HG03045 (cell line): ENCODE measurements around the gene LNX1.
"Not testable (repeated sequence)": the region's sequence is repeated elsewhere in the genome, so short reads cannot be mapped to it uniquely, and the experiment has no call there.

Experiments
- ATAC-seq: cut with Tn5 transposase; IDR thresholded peaks from one replicate; pipeline ENCODE4 v1.9.1; 2021; ENCODE audit warnings: mild to moderate bottlenecking, moderate library complexity; ENCODE audit not compliant: unreplicated experiment

The LNX1 gene

DNA sequence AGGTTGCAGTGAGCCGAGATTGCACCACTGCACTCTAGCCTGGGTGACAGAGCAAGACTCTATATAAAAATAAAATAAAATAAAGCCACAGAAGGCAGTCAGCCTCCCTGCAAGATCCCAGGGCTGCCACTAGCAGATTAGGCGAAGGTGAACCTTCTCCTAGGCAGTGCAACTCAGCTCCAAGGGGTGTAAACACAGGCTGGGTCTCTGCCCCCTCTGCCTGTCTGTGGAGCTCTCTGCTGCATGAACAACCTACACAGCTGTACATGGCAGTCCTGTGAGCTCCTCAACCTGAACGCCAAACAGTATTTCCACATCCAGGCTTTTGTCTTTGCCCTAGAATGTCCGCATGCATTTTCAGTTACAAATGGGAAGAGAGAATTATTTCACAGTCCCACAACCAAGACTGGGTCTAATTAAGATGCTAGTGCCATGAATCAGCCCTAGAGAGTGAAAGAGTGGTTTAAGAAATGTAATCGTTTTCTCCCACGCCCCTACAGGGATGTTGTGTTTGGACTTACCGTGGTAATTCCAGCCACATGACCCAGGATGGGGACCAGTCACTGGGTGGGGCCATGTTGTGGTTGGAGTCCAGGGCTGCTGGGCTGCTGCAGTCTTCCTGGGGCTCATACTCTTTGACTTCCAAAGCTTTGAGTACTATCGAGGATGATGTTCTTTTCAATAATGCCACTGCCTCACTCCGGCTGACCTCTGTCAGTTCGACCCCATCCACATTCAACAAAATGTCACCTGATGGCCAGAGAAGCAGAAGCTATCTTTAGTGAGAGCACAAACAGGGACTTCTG, 114.9 kb downstream of the LNX1 start:
- no peak for ATAC-seq

DNA sequence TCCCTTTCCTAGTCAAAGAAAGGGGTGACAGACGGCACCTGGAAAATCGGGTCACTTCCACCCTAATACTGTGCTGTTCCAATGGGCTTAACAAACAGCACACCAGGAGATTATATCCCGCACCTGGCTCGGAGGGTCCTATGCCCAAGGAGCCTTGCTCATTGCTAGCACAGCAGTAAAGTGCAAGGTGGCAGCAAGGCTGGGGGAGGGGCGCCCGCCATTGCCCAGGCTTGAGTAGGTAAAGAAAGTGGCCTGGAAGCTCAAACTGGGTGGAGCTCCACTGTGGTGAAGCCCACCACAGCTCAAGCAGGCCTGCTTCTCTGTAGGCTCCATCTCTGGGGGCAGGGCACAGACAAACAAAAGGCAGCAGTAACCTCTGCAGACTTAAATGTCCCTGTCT, 124.7 kb downstream of the LNX1 start:
- ATAC-seq = not testable (repeated sequence)

DNA sequence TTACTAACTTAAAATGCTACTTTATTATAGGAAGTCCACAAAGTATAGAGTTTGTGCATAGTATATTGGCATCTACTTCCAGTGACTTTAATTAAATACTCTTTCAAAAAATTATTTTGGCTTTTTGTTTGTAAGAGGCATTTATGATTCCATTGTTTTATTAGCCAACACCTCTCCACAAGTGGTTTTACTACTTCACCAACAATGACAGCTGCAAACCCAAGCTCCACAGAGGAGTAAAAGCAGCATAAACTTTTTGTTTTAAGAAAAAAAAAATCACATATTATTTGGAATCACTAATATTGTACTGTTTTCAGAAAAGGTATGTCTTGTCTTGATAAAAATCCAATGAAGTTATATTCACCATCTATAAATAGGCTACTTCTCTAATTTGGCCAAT, 125.4 kb downstream of the LNX1 start:
- ATAC-seq = no peak

DNA sequence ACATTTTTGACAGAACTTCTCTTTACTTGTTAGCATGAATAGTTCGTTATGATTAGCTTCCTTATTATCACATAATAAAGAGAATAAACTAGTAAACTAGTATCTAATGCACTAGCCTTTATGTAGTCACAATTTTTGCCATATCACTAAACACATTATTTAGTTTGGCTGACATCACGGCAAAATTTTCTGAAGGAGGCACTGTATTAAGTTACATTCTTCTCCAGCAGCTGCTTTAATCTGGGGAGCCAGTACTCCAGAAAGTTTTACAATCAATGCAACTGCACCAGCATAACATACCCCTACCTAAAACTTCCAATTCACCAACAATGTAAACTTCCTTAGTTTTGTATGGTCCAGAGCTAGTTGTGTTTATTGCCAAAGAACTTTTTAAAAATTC, 126.0 kb downstream of the LNX1 start:
- ATAC-seq = no peak

DNA sequence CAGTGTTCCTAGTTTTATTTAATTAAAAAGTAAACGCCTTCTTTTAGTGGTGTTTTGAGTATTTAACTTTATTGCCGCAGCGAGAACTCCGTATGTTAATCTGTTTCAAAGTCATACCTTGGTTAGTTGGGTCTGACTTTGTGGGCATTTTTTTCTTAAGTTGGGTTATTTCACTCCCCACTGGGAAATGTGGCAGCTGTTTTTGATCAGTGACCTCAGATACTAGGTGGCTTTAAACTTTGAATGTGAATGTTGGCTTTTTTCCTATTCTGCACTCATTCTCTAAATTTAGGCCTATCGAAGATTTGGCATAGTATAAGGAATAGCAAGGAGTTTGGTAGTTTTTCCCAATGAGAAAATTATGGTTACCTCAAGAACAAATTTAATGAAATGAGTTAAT, 127.9 kb downstream of the LNX1 start:
- no peak for ATAC-seq

DNA sequence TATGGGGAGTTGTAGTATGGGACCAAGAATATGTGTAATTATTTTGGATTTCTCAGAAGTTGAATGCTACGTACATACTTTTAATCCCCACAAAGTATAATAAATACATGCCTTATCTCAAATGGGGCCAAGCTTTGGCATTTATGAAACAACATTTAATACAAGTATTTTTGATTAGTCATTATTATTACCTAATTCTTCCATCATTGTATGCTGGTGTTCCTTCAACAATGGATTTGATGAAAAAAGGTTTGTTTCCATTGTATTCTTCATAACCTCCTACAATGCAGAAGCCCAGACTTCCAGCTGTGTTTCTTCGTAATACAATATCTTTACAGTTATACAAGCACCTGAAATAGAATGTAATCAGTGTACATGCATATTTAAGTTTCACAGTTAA, 130.0 kb downstream of the LNX1 start:
- no peak for ATAC-seq

DNA sequence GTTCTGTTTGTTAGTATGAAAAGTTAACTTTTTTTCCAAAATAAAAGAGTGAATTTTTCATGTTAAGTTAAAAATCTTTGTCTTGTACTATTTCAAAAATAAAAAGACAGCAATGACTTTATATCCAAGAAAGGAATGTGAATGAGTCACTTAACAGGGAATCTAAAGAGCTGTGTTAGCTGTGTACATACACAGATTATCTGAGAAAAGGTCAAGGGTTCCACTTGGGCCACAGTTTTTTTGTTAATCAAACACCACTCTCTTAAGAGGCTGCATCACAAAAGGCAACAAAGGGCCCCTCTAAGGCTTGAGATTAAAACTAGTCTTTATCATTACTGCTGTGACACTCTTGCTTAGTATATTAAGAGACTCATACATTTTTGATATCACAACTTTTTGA, 131.7 kb downstream of the LNX1 start:
- no peak for ATAC-seq

DNA sequence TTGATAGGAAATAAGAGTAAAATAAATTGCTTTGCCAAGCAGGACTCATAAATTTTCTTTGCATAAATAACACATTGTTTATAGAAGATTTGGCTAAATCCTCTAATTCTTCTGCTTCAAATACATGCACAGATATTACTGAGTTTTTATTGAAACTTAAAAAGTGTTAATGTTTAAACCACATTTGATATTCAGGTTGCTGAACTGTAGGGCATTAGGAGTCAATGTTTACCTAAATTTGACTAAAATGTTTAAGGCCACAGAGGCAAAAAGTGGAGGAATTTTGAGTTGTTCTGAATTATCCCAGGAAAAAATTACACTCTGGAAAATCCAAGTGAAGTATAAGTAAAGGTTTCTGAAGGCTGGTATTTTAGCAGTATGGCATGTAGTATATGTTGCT, 135.1 kb downstream of the LNX1 start:
- no peak for ATAC-seq

DNA sequence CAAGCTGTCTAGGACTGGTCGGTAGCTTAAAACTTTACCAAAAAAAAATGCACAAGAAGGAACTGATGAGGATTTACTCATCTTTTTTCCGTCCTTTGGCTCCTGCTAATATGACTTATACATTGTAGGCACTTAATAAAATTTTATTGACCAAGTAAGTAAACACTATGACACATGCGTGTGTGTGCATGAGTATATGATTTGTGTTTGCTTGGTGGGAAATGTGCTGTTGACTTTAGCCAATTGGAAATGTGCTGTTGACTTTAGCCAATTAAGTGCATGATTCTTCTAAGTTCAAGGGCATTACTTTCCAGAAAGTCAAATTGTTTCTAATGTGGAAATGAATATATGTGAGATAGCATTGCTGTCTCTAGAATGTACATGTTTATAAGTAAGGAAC, 135.5 kb downstream of the LNX1 start:
- ATAC-seq = no peak

DNA sequence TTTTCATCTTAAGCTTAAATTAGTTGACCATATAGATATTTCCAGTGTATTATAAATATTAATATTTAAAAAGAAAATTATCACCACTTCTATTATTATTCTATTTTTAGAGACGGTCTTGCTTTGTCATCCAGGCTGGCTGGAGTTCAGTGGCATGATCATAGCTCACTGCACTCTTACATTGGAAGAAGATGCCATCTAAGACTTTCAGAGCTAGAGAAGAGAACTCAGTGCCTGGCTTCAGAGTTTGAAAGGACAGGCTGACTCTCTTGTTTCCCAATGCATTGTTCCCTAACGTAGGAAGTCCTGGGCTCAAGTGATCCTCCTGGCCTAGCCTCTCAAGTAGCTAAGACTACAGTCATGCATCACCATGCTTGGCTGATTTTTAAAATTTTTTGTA, 137.9 kb downstream of the LNX1 start:
- ATAC-seq = no peak

DNA sequence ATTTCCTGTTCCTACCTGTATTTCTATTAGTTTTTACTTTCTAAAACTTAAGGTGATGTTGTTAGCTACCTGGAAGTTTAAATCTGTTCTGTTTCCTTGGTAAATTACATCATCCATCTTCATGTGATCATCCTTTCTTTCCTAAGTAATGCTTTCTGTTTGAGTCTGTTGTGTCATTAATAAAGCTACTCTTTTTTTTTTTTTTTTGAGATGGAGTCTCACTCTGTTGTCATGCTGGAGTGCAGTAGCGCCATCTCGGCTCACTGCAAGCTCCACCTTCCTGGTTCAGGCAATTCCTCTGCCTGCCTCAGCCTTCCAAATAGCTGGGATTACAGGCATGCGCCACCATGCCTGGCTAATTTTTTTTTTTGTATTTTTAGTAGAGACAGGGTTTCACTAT, 140.5 kb downstream of the LNX1 start:
- ATAC-seq = no peak

DNA sequence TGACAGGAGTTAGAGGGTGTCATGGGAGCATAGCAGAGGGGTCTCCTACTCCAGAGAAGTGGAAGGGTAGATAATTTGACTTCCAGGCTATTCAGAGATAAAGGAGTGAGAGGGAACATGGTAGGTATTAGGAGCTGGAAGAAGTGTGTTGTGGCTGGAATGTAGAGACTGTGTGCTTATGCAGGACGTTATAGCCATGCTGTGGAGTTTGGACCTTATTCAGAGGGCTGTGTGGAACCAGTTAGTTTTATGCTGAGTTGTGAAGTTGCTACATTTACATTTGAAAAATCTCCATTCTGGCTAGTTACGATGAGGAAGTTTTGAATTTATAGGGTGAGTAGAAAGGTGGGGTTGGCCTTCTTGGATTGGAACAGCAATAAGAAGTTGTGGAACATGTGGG, 146.3 kb downstream of the LNX1 start:
- no peak for ATAC-seq

DNA sequence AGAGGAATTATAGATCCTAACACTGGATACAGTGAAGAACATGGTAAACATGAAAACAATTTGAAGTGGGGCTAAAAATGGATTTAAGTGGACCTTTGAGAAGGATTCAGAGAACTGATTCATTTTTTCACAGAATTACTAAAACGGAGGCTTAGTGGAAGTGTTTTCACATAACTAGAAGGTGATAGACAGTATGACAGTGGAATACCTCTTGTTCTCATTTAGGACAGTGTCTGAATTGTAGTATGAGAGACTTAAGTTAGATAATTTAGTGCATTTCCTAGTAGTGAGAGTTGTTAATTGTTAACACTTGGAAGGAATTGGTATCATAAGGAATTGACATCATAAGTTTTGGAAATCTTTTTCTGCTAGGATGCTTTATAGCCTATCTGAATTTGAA, 149.7 kb downstream of the LNX1 start:
- ATAC-seq = no peak

DNA sequence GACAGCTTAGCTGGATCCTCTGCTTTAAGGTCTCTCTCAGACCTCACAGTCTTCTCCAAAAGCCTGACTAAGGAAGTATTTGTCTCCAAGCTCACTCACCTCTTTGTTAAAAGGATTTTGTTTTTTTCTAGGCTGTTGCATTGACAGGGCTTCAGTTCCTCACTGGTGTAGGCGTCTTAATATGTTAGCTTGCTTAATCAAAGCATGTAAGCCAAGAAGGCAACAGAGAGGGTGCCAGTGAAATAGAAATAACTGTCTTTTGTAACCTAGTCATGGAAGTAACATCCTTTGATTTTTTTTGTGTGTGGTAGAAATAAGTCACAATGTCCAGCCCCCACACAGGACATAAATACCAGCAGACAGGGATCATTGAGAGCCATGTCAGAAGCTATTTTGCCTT, 155.0 kb downstream of the LNX1 start:
- ATAC-seq = no peak

DNA sequence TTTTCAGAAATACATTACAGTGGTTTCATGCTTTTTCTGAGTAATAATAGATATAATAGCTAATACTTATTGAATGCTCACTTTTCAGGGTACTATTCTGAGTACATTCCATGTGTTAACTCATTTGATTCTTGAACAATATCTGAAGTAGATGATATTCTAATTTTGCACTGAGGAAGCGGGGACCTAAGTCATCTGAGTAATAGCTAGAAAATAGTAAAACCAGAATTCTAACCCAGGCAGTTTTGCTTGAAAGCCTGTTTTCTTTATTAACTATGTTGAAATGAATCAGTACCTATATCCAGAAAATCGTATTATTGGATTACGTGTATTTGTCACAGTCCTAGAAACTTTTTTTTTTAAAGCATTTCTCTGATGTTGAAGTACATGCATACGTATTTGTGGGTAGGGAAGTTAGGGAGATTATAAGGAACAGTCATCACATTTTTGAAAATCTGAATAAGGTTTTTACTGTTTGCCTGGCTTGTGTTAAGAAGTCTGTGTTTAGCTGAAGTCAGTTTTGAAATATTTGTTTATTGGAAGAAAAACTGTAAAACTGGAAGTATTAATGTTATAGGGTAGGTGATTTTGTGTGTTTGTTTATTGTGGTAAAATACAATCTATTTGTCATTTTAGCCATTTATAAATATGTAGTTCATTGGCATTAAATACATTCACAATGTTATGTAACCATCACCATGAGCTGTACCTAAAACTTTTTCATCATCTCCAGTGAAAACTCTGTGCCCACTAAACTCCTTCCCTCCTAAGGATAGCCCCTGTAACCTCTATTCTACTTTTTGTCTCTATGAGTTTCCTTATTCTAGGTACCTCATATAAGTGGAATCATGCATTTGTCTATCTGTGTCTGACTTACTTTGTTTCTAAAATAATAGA, 158.5 kb downstream of the LNX1 start:
- ATAC-seq = peak; percentile 76

DNA sequence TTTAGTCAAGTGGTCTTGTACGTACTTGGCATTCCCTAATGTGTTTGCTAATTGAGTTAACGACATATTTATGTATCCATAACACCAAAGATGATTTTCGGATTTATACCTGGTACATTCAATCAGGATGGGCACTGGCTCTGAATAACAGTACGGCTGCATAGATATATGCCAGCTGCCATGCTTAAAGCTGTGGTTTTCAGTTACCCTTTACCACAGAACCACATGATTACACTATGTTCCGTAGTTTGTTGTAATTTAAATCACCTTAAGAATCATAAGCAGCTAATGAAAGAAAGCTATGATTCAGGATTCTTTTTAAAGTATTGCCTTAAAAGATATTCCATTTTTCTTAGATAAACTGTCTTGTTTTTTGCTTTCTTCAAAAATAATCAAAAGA, 160.2 kb downstream of the LNX1 start:
- no peak for ATAC-seq

DNA sequence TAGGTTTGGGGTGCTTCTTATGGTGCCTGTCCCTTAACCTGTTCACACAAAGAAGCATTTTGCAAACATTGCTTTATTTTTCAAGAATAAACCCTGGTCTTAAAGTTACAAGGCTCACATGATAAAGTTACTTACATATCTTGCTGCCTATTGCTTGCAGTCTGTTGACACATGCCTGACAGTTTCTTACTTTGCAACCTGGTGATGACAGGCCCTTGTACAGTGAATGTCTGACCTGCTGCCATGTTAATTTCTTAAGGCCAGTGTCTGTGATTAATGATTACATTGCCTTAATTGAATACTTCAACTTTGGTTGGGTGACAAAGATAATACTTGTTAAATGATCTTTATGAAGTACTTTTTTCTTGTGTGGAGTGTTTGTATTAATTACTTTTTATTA, 163.9 kb downstream of the LNX1 start:
- no peak for ATAC-seq

DNA sequence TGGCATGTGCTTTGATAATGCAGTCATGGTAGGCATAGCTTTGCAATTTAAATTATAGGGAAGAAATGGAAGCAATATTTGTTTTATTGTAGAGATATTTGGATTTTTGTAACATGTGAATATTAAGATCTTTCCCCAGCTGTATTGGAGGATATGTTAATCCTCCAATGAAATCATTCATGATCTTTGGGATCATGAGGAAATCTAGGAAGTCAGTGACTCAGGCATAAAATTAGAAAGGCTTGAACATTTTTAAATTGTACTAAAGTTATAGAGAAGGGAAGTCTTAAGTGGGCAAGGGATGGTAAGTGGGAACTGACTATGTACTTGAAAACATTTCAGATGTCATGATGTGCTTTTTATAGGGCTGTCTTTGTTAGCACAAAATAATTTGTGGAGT, 167.0 kb downstream of the LNX1 start:
- ATAC-seq = no peak

DNA sequence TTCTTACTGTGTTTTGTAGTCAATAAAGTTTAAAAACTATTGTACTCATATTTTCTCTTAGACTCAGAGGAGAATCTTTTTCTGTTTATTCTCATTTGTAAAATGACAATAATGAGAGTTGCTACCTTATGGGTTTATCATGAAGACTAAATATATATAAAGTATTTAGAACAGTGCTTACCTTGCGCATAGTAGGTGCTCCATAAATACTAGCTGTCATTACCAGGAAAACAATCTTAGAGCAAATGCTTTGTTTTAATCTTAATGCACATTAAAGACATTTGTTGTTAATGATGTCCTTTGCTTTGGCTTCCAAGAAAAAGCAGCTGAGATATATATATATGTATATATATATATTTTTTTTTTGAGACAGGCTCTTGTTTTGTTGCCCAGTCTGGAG, 168.9 kb downstream of the LNX1 start:
- no peak for ATAC-seq

DNA sequence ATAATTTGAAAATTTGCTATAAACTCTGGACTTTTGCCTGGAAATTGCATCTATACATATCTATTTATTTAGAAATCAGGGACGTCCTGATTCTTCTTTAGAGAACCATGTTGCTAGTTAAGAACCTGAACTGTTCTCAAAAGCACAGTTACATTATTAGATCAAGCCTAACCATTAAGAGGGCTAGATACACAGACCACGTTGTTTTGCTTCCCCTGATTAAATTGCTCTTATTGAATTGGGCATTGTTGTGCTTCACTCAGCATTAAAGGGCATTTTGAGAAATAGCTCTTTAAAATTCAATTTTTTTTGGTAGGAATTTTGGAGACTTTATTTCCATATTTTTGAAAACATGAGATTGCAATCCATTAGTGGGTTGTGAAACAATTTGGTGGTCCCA, 169.5 kb downstream of the LNX1 start:
- ATAC-seq = no peak

DNA sequence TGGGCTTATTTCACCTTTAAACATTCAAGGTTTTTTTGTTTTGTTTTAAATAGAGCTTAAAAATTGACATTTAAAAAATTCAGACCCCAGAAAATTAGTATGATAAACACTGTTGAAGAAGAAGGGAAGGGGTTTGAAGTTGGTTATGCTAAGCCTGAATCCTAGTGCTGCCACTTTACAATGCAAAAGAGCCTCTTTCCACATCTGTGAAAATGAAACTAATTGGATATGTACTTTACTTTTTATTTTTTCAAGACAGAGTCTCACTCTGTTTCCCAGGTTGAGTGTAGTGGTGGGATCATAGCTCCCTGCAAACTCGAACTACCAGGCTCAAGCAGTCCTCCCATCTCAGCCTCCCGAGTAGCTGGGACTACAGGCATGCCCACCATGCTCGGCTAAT, 172.1 kb downstream of the LNX1 start:
- ATAC-seq = no peak

DNA sequence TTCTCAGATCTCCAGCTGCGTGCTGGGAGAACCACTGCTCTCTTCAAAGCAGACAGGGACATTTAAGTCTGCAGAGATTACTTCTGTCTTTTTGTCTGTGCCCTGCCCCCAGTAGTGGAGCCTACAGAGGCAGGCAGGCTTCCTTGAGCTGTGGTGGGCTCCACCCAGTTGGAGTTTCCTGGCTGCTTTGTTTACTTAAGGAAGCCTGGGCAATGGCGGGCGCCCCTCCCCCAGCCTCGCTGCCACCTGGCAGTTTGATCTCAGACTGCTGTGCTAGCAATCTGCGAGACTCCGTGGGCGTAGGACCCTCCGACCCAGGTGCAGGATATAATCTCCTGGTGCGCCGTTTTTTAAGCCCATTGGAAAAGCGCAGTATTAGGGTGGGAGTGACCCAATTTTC, 181.8 kb downstream of the LNX1 start:
- ATAC-seq = not testable (repeated sequence)
